AG04449 (cell line): ENCODE results near the gene ZNF286A.
"Not testable (repeated sequence)": the region's sequence is repeated elsewhere in the genome, so short reads cannot be mapped to it uniquely, and the experiment has no call there.

Experiments used
- CTCF ChIA-PET: fragments of 350-600 bp; formaldehyde crosslinking; extraction: SDS; loops from one replicate; lab custom pipeline; 2021; ENCODE audit warnings: antibody characterized with exemption; lab: Yijun Ruan, JAX
- POLR2A ChIA-PET: fragments of 400-600, 350-600 bp; formaldehyde crosslinking; extraction: SDS; loops from one replicate; lab custom pipeline; 2020; ENCODE audit warnings: antibody characterized with exemption, inconsistent platforms; lab: Yijun Ruan, JAX
- DNase-seq: peaks from one replicate; pipeline ENCODE4 v3.0.0-alpha.2; 2010; ENCODE audit warnings: low read depth, low spot score
- H3K4me3 ChIP-seq: 2 replicates; pipeline ENCODE4 v1.5.1; 2011; ENCODE audit warnings: low read depth, mild to moderate bottlenecking, control low read depth, low read length
- CTCF ChIP-seq: IDR thresholded peaks from one replicate; pipeline ENCODE4 v1.5.1; 2011; ENCODE audit warnings: mild to moderate bottlenecking, moderate library complexity, low read length, control low read depth, inconsistent platforms; ENCODE audit not compliant: insufficient read depth; ENCODE audit errors: missing control alignments

ZNF286A gene

GRCh38 chr17:15662681-15663080, 36.9 kb upstream of the ZNF286A start:
- no peak for DNase-seq

GRCh38 chr17:15663176-15663575, 36.4 kb upstream of the ZNF286A start:
- no peak overlapping the region for H3K4me3 ChIP-seq
- no peak for DNase-seq
- CTCF ChIA-PET = no interaction called here
- POLR2A ChIA-PET = no interaction called here
- TF ChIP-seq CTCF = no peak

More at GRCh38 chr17:15662681-15663080, 36.9 kb upstream of the ZNF286A start:
- ChIA-PET CTCF (no interaction called here), POLR2A (no interaction called here)
- no peak for TF ChIP-seq CTCF
- no peak overlapping the region for H3K4me3 ChIP-seq

GRCh38 chr17:15663691-15664090, 35.9 kb upstream of the ZNF286A start:
- ChIA-PET CTCF (no interaction called here), POLR2A (no interaction called here)
- TF ChIP-seq CTCF = no peak
- DNase-seq = no peak
- no peak overlapping the region for H3K4me3 ChIP-seq

- DNase-seq, H3K4me3 ChIP-seq, CTCF ChIA-PET, POLR2A ChIA-PET: not testable (repeated sequence)
Measured at GRCh38 chr17:15669526-15669925, 30.0 kb upstream of the ZNF286A start.

GRCh38 chr17:15674640-15675039, 24.9 kb upstream of the ZNF286A start:
- POLR2A ChIA-PET, H3K4me3 ChIP-seq, DNase-seq, CTCF ChIA-PET: not testable (repeated sequence)

GRCh38 chr17:15675991-15676390, 23.6 kb upstream of the ZNF286A start:
- DNase-seq, H3K4me3 ChIP-seq, POLR2A ChIA-PET, CTCF ChIA-PET: not testable (repeated sequence)

- DNase-seq, H3K4me3 ChIP-seq, POLR2A ChIA-PET, CTCF ChIA-PET: not testable (repeated sequence)
Measured at GRCh38 chr17:15683135-15683534, 16.4 kb upstream of the ZNF286A start.

- POLR2A ChIA-PET, CTCF ChIA-PET, DNase-seq: not testable (repeated sequence)
- peak within 1 kb of the TSS; percentile 70 for H3K4me3 ChIP-seq
Measured at GRCh38 chr17:15683824-15684478, 15.6 kb upstream of the ZNF286A start, which contains the start of gene TRIM16. TRIM16 (minus strand) TSS chr17:15684311; CDS start chr17:15651609, 32,702 bp downstream.

- DNase-seq, CTCF ChIA-PET, POLR2A ChIA-PET, H3K4me3 ChIP-seq: not testable (repeated sequence)
Measured at GRCh38 chr17:15687494-15687893, 12.1 kb upstream of the ZNF286A start.

- CTCF ChIA-PET, POLR2A ChIA-PET, DNase-seq: not testable (repeated sequence)
- peak overlapping the region; percentile 58 for H3K4me3 ChIP-seq
Measured at GRCh38 chr17:15698967-15699366, 585 bp upstream of the ZNF286A start.

GRCh38 chr17:15699937-15700336, 385 bp downstream of the ZNF286A start:
- CTCF ChIA-PET, DNase-seq, POLR2A ChIA-PET: not testable (repeated sequence)
- peak overlapping the region; percentile 59 for H3K4me3 ChIP-seq

GRCh38 chr17:15704239-15704638, 4.7 kb downstream of the ZNF286A start:
- DNase-seq, H3K4me3 ChIP-seq, CTCF ChIA-PET, POLR2A ChIA-PET: not testable (repeated sequence)

- H3K4me3 ChIP-seq, DNase-seq, POLR2A ChIA-PET, CTCF ChIA-PET: not testable (repeated sequence)
Measured at GRCh38 chr17:15704813-15705212, 5.3 kb downstream of the ZNF286A start.

- DNase-seq, H3K4me3 ChIP-seq, POLR2A ChIA-PET, CTCF ChIA-PET: not testable (repeated sequence)
Measured at GRCh38 chr17:15708879-15709278, 9.3 kb downstream of the ZNF286A start.
